LNCaP clone FGC (cell line): Measurements from ENCODE around the gene TNS3.

Experiments
- DNase-seq: peaks from one replicate; pipeline ENCODE4 v3.0.0-alpha.2; 2011; ENCODE audit warnings: low read depth
- H3K4me3 ChIP-seq: 2 replicates; pipeline ENCODE4 v1.5.1; 2011; ENCODE audit warnings: mild to moderate bottlenecking, low read depth, low read length, control low read depth
- TF ChIP-seq, protein P1 (sequence below): IDR thresholded peaks from 2 replicates; pipeline ENCODE4 v1.5.1; 2012; ENCODE audit warnings: mild to moderate bottlenecking; ENCODE audit not compliant: control insufficient read depth, insufficient read depth; ENCODE audit errors: extremely low read depth

TNS3 gene

DNA sequence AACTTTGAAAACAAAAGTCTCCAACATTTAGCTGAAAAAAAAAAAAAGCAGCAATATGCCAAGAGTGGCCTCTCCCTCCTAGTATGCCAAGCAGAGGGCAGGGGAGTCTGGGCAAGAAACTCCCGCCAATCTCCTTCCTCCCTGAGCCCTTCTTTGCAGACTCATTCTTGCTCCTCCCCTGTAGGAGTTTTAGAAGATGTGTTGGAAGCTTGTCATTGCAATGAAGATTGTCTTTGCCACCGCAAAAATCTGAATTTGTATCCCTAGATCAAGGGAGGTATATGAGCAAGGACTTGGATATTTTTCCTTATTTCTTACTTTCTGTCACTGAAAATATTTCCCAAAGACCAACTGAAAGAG lies 2.6 kb upstream of the TNS3 start:
- TF ChIP-seq, protein P1, sequence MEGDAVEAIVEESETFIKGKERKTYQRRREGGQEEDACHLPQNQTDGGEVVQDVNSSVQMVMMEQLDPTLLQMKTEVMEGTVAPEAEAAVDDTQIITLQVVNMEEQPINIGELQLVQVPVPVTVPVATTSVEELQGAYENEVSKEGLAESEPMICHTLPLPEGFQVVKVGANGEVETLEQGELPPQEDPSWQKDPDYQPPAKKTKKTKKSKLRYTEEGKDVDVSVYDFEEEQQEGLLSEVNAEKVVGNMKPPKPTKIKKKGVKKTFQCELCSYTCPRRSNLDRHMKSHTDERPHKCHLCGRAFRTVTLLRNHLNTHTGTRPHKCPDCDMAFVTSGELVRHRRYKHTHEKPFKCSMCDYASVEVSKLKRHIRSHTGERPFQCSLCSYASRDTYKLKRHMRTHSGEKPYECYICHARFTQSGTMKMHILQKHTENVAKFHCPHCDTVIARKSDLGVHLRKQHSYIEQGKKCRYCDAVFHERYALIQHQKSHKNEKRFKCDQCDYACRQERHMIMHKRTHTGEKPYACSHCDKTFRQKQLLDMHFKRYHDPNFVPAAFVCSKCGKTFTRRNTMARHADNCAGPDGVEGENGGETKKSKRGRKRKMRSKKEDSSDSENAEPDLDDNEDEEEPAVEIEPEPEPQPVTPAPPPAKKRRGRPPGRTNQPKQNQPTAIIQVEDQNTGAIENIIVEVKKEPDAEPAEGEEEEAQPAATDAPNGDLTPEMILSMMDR = no peak
- DNase-seq = no peak
- no peak overlapping the region for H3K4me3 ChIP-seq

DNA sequence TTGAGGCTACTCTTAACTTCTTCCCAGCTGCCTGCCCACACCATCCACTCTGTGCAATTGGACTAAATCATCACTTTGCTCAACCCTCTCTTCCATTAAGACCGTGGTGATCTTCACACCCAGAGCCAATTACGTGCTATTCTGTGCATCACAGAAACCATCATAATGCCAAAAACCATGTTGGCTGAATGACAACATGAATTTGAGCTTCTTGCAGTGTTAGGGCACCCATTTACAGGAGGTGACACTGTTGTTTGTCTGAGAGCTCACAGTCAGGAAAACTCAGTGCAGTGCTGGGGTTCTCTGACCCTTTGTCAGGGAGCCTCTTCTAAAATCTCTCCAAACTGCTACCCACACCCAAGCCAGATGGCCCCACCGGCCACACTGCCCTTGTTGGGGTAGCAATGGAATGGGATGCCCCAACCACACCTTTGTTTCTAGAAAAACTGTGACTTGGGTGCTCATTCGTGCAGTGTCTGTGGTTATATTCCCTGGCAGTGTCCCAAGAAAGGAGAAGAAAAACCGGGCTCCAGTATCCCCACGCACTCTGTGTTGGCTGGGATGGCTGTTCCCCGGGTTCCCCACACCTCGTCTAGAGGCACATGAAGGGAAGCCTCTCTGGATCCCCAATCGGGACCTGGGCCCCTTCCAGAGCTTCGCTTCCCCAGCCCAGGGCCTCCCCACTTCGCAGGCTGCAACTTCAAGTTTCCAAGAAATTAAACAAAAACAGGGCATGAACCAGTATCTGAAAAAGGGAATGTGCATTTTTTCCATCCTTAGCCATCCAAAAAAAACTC lies 2.0 kb upstream of the TNS3 start:
- DNase-seq = no peak
- TF ChIP-seq, protein P1 = no peak
- H3K4me3 ChIP-seq = no peak overlapping the region

DNA sequence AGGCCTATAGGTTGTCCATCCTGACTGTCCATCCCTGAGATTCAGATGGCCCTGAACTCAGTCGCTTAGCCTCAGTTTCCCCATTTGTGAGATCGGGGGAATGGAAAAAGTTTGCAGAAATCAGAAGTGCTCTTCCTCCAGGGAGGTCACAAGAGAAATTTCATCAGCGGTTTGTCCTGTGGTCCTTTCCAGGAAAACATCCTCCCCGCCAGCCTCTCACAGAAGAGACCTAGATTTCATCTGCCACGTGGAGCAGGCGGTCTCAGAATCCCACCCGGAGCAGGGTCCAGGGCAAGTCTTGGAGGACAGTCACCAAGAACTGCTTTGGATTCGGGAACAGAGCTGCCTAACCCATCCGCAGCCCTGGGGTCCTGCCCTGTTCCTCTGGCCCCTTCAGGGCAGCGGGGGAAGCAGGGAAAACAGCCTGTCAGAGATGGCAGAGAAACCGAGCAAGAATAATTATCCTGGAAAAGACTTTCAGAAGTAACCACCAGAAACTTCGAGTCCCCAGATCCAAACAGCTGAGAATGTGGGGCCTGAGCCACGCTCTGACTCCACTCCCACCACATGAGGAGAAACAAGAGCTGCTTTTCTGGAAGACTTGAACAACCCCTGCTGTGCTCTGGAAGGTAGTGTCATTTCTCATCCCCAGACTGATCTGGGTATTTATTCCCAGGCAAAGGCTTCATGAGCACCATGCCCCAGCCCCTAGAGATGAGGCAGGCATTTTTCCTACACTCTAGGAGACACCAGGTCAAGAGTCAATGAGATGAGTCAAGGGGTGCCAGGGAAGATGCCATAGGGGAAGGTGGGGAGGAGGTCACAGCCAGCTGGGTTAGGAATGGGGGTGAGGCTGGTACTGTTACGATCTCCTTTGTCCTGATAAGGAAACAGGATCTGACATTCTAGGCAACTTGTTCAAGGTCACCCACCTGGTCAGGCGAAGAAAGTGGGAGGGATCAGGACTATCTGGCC lies 1.1 kb upstream of the TNS3 start:
- no peak for DNase-seq
- TF ChIP-seq, protein P1 = no peak
- H3K4me3 ChIP-seq = no peak overlapping the region

DNA sequence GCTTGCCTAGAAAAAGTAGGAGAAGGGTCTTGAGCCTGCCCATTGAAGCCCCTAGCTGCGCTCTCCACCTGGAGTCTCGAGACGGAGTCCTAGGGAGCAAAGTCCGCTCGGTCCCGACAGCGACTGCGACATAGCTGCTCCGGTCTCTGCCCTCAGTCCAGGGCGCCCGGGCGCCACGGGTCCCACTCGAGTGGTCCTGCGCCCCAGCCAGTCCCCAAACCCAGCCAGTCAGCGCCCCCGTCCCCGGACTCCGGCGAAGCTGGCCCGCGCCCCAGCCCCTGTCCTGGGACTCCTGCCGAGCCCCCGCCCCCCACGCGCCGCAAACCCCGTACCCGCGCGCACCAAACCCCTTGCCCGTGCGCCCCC lies 490 bp downstream of the TNS3 start:
- peak overlapping the region; percentile 40 for H3K4me3 ChIP-seq
- TF ChIP-seq, protein P1 = no peak
- no peak for DNase-seq

DNA sequence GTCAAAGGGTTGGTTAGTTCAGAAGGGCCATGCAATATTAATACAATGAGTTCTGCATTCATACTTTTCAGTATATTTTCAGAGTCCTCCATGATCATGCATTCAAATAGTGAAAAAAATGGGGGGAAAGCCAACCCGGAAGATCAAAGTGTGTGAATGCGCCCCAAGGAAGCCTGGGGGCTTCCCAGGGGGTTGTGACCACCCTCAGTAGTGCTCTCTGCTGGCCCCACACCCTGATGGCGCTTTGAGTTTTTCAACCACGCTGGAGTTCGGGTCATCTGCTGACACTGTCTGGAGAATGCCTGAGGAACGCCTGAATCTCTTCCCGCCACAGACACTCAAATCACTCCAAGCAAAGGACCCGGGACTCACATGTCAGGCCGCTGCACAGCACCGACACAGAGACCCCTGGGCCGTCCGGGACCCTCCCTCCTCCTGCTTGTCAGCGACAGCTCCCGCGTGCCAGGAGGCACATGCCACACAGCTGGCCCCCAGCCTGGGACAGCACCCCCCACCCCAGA lies 1.0 kb downstream of the TNS3 start:
- no peak overlapping the region for H3K4me3 ChIP-seq
- TF ChIP-seq, protein P1 = no peak
- DNase-seq = no peak

DNA sequence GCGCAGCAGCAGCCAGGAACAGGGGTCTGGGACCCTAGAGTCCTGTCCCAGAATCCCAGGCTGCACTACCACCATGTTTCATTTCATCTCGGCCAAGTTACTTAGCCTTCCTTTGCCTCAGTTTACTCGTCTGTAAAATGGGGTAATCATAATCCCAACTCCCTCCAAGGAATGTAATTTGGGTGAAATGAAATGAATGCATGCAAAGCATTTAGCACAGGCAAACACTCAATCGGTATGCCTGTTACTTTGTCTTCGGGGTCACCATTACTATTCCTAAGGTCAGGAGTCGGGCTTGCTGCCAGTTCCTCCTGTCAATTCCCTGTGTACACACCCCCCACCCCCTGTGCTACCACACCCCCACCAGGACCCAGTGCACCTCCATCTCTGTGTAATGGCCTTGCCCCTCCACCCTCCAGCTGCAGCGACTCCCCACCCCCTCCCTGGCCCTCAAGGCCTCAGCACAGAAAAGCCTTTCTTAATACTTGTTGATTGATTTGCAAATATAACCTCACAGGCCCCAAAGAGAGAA lies 1.7 kb downstream of the TNS3 start:
- TF ChIP-seq, protein P1 = no peak
- no peak for DNase-seq
- no peak overlapping the region for H3K4me3 ChIP-seq
